ENCODE data around the gene MNX1. TPM values are rescaled to one million over a fixed set of nuclear protein-coding genes. Genes with fewer than 3 reads are reported as not detected.

MNX1 gene
- total and polyA plus RNA-seq, 2 of the 4 experiments (the other 2 are of a cell fraction), result not detected

DNA sequence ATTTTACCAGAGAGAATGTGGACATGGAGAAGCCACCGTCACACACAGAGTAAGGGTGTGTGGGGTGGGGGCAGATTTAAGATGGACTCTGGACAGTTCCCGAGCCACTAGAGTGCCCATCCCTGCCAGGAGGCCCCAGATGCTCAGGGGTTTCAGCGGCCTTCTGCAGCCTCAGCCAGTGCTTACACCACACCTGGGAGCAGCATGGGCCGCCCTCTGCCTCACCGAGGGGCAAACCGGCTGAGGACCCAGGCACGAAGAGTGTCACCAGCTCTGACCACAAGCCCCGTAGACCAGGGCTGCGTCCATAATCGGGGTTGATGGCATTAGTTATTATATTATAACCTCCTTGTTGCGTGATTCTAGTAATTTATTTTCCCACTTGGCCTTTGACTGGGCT lies 6.7 kb upstream of the MNX1 start:
- Histone ChIP-seq H3K9ac (ENCODE audit: low read depth, low read length) (no peak overlapping the region), H4K20me1 (ENCODE audit: insufficient read depth, low read length) (no peaks in the 10 kb centered on the region), H2BK120ac (ENCODE audit: low read depth, low read length) (no peak overlapping the region), H2BK5ac (ENCODE audit: low read depth, low read length, poor library complexity, severe bottlenecking) (no peak overlapping the region), H4K5ac (ENCODE audit: low read depth, low read length) (no peak overlapping the region), H3K9me1 (ENCODE audit: insufficient read depth, low read length) (no peaks in the 10 kb centered on the region), H2AFZ (replicated peaks; ENCODE audit: low read length, poor library complexity) (no peak overlapping the region), H3K36me3 (ENCODE audit: control insufficient read depth, insufficient read depth, low read length) (no peaks in the 10 kb centered on the region), H3K9me3 (ENCODE audit: control insufficient read depth, insufficient read depth, low read length) (peaks cover 7% of the 10 kb centered on the region; the same call in 1 of the 2 replicates), H3K4me2 (ENCODE audit: low read depth, low read length) (no peak overlapping the region), H2BK20ac (ENCODE audit: low read depth, low read length) (no peak overlapping the region), H3K23ac (ENCODE audit: low read depth, low read length) (no peak overlapping the region), H3K14ac (replicated peaks; ENCODE audit: low read depth, low read length) (no peak overlapping the region), H4K91ac (ENCODE audit: insufficient read depth, low read depth, low read length) (no peak overlapping the region), H3K4ac (ENCODE audit: low read depth, low read length) (no peak overlapping the region), H3K27me3 (ENCODE audit: control insufficient read depth, insufficient read depth, low read length) (peaks cover 98% of the 10 kb centered on the region), H4K8ac (ENCODE audit: low read depth in 2 of 2, low read length in 2 of 2) (no peak overlapping the region), H3K4me1 (ENCODE audit: control insufficient read depth, insufficient read depth, low read length) (no peaks in the 10 kb centered on the region), H3K79me1 (ENCODE audit: low read depth in 1 of 2, low read length in 2 of 2) (no peaks in the 10 kb centered on the region), H2BK15ac (ENCODE audit: low read depth, low read length) (no peak overlapping the region), H3K27ac (ENCODE audit: insufficient read depth, low read length) (no peak overlapping the region), H2AK9ac (replicated peaks; ENCODE audit: low read depth, low read length, poor library complexity) (no peak overlapping the region), H3K56ac (ENCODE audit: extremely low read depth, insufficient read depth, low read length) (no peak overlapping the region), H2AK5ac (ENCODE audit: low read depth, low read length) (no peak overlapping the region), H3K4me3 (ENCODE audit: insufficient read depth, low read depth, low read length) (no peak overlapping the region), H3K18ac (ENCODE audit: low read depth, low read length) (no peak overlapping the region)
- POLR2A ChIA-PET (ENCODE audit: unreplicated experiment), result no interaction called here
- in situ Hi-C loops (cut with MboI; ENCODE audit: low sequenced_read_pairs), result no loop called here
- TF ChIP-seq MXI1 (IDR thresholded peaks at IDR 0.05; ENCODE audit: borderline replicate concordance, low read depth, low read length) (no peak), SMC3 (IDR thresholded peaks at IDR 0.05; ENCODE audit: low read depth, low read length) (no peak), MAZ (IDR thresholded peaks at IDR 0.05; ENCODE audit: borderline replicate concordance, low read depth, low read length) (no peak), RFX5 (IDR thresholded peaks at IDR 0.05; ENCODE audit: low read depth, low read length) (no peak), FOS (IDR thresholded peaks at IDR 0.05; ENCODE audit: low read depth, low read length) (no peak), NFE2L2 (IDR thresholded peaks at IDR 0.05; ENCODE audit: low read depth, low read length) (no peak), CHD1 (IDR thresholded peaks at IDR 0.05; ENCODE audit: low read depth, low read length) (no peak), CEBPB (IDR thresholded peaks at IDR 0.05; ENCODE audit: low read depth, low read length) (no peak), RCOR1 (IDR thresholded peaks at IDR 0.05; ENCODE audit: insufficient replicate concordance, low read length) (no peak), BHLHE40 (IDR thresholded peaks at IDR 0.05; ENCODE audit: low read depth, low read length) (no peak), POLR2A (IDR thresholded peaks at IDR 0.05; ENCODE audit: low read depth, low read length) (no peak), MAFK (IDR thresholded peaks at IDR 0.05; ENCODE audit: low read depth, low read length) (no peak), RAD21 (IDR thresholded peaks at IDR 0.05; ENCODE audit: low read length) (no peak)
- TF ChIP-seq, protein P1, sequence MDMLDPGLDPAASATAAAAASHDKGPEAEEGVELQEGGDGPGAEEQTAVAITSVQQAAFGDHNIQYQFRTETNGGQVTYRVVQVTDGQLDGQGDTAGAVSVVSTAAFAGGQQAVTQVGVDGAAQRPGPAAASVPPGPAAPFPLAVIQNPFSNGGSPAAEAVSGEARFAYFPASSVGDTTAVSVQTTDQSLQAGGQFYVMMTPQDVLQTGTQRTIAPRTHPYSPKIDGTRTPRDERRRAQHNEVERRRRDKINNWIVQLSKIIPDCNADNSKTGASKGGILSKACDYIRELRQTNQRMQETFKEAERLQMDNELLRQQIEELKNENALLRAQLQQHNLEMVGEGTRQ (IDR thresholded peaks at IDR 0.05; ENCODE audit: low read depth, low read length), result no peak
- TF ChIP-seq, protein P2, sequence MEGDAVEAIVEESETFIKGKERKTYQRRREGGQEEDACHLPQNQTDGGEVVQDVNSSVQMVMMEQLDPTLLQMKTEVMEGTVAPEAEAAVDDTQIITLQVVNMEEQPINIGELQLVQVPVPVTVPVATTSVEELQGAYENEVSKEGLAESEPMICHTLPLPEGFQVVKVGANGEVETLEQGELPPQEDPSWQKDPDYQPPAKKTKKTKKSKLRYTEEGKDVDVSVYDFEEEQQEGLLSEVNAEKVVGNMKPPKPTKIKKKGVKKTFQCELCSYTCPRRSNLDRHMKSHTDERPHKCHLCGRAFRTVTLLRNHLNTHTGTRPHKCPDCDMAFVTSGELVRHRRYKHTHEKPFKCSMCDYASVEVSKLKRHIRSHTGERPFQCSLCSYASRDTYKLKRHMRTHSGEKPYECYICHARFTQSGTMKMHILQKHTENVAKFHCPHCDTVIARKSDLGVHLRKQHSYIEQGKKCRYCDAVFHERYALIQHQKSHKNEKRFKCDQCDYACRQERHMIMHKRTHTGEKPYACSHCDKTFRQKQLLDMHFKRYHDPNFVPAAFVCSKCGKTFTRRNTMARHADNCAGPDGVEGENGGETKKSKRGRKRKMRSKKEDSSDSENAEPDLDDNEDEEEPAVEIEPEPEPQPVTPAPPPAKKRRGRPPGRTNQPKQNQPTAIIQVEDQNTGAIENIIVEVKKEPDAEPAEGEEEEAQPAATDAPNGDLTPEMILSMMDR (conservative IDR thresholded peaks at IDR 0.05; ENCODE audit: low read depth, low read length), result no peak
- TF ChIP-seq, protein P3, sequence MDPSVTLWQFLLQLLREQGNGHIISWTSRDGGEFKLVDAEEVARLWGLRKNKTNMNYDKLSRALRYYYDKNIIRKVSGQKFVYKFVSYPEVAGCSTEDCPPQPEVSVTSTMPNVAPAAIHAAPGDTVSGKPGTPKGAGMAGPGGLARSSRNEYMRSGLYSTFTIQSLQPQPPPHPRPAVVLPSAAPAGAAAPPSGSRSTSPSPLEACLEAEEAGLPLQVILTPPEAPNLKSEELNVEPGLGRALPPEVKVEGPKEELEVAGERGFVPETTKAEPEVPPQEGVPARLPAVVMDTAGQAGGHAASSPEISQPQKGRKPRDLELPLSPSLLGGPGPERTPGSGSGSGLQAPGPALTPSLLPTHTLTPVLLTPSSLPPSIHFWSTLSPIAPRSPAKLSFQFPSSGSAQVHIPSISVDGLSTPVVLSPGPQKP (IDR thresholded peaks at IDR 0.05; ENCODE audit: borderline replicate concordance, low read depth, low read length), result no peak
- CTCF ChIA-PET, result no interaction called here
- BruUV-seq (replicated peaks), result no TSS peak
- 0% methylated on average over 2 of the region's 11 CpGs; no CpG with 5 or more reads in 1 of the 2 experiments for WGBS, 2 experiments (ENCODE audit: extremely low coverage in 2 of 2, insufficient read length in 1 of 2)
- DNase-seq, result no peak
- dilution Hi-C loops (cut with HindIII; ENCODE audit: low sequenced_read_pairs, unreplicated experiment), result no loop called here
- no peak for ATAC-seq (ENCODE audit: low read depth)
- intact Hi-C loops (cut with micrococcal nuclease), result no loop called here

Data from IMR-90 (cell line).